Dendritic cell treated with granulocyte-macrophage colony-stimulating factor and Interleukin-4, amounts not matched to agents 40 ng/mL and 50 ng/mL, for 4 days (primary cell): Measurements from ENCODE around the gene NKD2.

Experiments used
- H3K27ac Mint-ChIP-seq: one replicate; pipeline ENCODE4 v1.8.0; 2022; ENCODE audit warnings: mild to moderate bottlenecking, mixed read lengths
- H3K27me3 Mint-ChIP-seq: one replicate; pipeline ENCODE4 v1.8.0; 2022; ENCODE audit warnings: mild to moderate bottlenecking, mixed read lengths
- H3K36me3 Mint-ChIP-seq: one replicate; pipeline ENCODE4 v1.8.0; 2022; ENCODE audit warnings: low read depth, mixed read lengths
- H3K4me1 Mint-ChIP-seq: one replicate; pipeline ENCODE4 v1.8.0; 2022; ENCODE audit warnings: low read depth, mixed read lengths
- H3K4me3 Mint-ChIP-seq: one replicate; pipeline ENCODE4 v1.8.0; 2022; ENCODE audit warnings: mild to moderate bottlenecking, moderate library complexity, mixed read lengths
- H3K9me3 Mint-ChIP-seq: one replicate; pipeline ENCODE4 v1.8.0; 2022; ENCODE audit warnings: mixed read lengths
- intact Hi-C: fragments of 100-400 bp; cut with micrococcal nuclease; formaldehyde crosslinking; loops from one replicate; pipeline ENCODE4 v1.15.0; 2022

The NKD2 gene

GRCh38 chr5:984774-985173 lies 23.8 kb upstream of the NKD2 start:
- H3K27ac Mint-ChIP-seq: no peak overlapping the region
- no peaks in the 10 kb centered on the region for H3K36me3 Mint-ChIP-seq
- intact Hi-C loops: no loop called here
- peaks cover 31% of the 10 kb centered on the region for H3K27me3 Mint-ChIP-seq
- peaks cover 30% of the 10 kb centered on the region for H3K9me3 Mint-ChIP-seq
- peaks cover 3% of the 10 kb centered on the region for H3K4me1 Mint-ChIP-seq
- H3K4me3 Mint-ChIP-seq: no peak overlapping the region

DNA sequence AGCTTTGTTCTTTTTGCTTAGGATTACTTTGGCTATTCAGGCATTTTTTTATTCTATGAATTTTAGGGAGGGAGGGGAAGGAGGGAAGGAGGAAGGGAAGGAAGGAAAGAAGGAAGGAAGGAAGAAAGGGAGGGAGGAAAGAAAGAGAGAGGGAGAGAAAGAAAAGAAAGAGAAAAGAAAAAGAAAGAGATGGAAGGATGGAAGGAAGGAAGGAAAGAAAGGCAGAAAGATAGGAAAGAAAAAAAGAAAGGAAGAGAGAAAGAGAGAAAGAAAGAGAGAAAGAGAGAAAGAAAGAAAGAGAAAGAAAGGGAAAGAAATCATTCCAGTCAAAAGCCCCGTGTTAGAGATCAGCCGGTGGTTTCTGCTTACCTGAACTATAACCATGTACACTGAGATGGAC lies 20.8 kb upstream of the NKD2 start:
- intact Hi-C loops: no loop called here
- Mint-ChIP-seq H3K9me3 (peaks cover 30% of the 10 kb centered on the region), H3K4me3 (no peak overlapping the region), H3K27me3 (peaks cover 47% of the 10 kb centered on the region), H3K27ac (no peak overlapping the region), H3K4me1 (peaks cover 13% of the 10 kb centered on the region), H3K36me3 (no peaks in the 10 kb centered on the region)

DNA sequence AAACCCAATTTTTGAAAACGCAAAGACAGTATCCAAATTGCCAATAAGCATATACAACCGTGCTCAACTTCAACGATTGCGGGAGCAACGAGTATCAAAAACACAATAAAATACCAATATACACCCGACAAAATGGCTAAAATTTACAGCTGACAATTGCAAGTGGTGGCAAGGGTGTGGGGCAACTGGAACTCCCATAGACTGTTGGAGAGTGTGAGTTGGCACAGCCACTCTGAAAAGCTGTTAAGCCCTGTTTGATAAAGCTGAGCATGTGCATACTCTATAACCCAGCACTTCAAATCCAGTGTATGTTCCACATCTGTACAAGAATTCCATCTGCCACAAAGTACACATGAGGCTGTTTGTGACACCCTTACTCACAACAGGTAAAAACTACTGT lies 20.3 kb upstream of the NKD2 start:
- Mint-ChIP-seq H3K27me3 (peaks cover 51% of the 10 kb centered on the region), H3K4me1 (peaks cover 13% of the 10 kb centered on the region), H3K36me3 (no peaks in the 10 kb centered on the region), H3K27ac (no peak overlapping the region), H3K9me3 (peaks cover 30% of the 10 kb centered on the region), H3K4me3 (no peak overlapping the region)
- intact Hi-C loops: no loop called here

DNA sequence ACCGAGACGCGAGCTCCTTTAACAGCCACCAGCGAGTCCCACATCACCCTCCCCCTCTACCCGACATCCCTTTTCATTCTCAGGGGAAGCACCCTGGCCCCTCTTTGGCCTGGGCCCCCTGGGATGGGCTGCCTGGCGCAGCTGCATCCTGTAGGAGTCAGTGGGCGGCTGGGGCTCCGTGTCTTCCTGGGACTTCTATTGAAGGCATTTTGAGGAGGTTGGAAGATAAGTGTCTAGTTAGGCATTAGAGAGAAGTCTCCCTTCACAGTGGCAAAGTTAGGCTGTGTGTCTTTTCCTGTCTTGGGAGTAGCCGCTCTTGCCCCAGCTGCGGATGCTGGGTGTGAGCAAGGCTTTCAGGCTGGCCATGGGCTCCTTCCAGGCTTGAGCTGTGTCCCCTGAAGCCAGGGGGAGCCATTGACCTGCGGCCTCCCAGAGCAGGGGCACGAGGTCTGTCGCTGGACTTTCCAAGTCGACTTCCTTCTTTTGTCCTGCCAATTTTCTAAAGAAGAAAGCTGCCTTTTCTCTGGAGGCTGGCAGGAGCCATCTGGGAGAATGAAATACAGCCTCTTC lies 18.6 kb upstream of the NKD2 start:
- Mint-ChIP-seq H3K27ac (peak overlapping the region; percentile 83), H3K4me1 (peaks cover 13% of the 10 kb centered on the region), H3K36me3 (no peaks in the 10 kb centered on the region), H3K27me3 (peaks cover 51% of the 10 kb centered on the region), H3K4me3 (peak overlapping the region; percentile 37), H3K9me3 (peaks cover 22% of the 10 kb centered on the region)
- intact Hi-C loops: loop anchor here (1.0 to 10.0 kb wide), 2 partner anchors 115 to 148 kb away; no protein-coding TSS in a partner anchor

DNA sequence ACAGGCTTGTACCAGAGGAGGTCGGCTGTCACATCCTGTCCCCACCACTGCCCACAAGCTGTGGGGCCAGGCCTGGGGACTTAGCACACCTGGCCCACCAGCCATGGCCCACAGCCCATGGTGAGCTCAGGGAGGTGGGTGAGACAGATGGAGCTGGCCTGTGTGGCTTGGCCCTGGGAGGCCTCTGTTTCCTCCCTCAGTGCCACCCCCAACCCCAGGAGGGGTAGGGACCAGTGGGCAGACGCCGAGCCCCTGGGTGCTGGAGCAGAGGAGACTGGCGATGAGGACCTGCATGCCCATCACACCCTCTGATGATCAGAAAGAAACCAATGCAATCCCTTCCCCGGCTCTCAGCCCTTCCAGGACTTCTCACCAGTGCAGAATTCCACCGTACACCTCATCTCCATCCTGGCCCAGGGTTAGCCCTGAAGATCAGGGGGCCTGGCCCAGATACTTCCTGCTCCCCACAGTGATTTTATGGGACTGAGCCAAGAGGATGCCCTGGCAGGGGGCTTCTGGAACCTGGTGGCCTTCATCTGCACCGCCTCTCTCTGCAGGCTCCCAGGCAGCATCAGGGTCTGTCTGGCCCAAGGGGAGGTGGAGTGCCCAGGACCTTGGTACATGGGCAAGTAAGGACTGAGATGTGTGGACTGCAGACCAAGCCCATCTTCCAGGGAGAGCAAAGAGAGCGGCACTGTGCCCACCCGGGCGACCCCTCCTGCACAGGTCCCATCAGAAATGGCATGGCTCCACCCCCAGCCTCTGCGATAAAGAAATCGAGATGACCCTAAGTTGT lies 16.9 kb upstream of the NKD2 start:
- Mint-ChIP-seq H3K36me3 (no peaks in the 10 kb centered on the region), H3K9me3 (peaks cover 10% of the 10 kb centered on the region), H3K27me3 (peaks cover 53% of the 10 kb centered on the region), H3K27ac (peak overlapping the region; percentile 37), H3K4me3 (no peak overlapping the region), H3K4me1 (peaks cover 13% of the 10 kb centered on the region)
- intact Hi-C loops: loop anchor here (10.0 kb wide), 1 partner anchor 113 kb away; no protein-coding TSS in a partner anchor

DNA sequence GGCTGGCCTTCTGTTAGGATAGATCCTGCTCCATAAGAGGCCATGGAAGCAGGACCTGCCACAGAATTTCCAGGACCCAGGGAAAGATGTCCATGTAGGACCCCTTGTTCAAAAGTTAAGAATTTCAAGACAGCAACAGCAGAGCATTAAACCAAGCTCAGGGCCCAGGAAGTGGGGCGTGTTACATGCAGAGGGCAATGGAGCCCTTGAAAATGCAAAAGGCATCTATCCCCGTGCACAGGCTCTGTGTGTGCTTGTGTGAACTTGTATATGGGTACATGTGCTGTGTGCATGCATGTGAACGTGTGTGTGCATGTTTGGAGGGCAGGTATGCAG lies 14.4 kb upstream of the NKD2 start:
- Mint-ChIP-seq H3K27me3 (peaks cover 56% of the 10 kb centered on the region), H3K9me3 (no peaks in the 10 kb centered on the region), H3K4me3 (no peak overlapping the region), H3K4me1 (peaks cover 20% of the 10 kb centered on the region), H3K27ac (no peak overlapping the region), H3K36me3 (no peaks in the 10 kb centered on the region)
- intact Hi-C loops: loop anchor here (10.0 kb wide), 1 partner anchor 111 kb away; no protein-coding TSS in a partner anchor

DNA sequence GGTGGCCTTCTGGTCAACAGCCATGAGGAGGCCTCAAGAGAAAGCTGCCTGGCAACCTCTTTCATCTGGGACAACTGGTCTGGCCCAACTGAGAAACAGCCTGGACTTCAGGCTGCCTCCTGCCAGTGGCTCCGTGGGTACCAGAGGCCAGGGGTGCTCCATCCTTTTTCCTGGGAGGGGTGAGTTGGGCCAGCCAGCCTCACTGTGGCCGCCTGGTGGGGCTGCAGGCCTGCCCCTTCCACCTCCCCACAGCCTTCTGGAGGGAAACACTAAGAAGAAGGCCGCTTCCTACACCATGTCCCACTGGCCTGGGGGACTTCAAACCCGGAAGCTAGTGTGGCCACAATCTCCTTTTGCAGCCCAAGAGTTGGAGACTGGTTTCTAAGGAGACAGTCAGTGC lies 13.8 kb upstream of the NKD2 start:
- intact Hi-C loops: loop anchor here (10.0 kb wide), 1 partner anchor 110 kb away; no protein-coding TSS in a partner anchor
- Mint-ChIP-seq H3K27me3 (peaks cover 55% of the 10 kb centered on the region), H3K4me1 (peaks cover 17% of the 10 kb centered on the region), H3K36me3 (no peaks in the 10 kb centered on the region), H3K9me3 (no peaks in the 10 kb centered on the region), H3K27ac (no peak overlapping the region), H3K4me3 (no peak overlapping the region)

GRCh38 chr5:995318-995717 lies 13.3 kb upstream of the NKD2 start:
- intact Hi-C loops: loop anchor here (10.0 kb wide), 1 partner anchor 109 kb away; no protein-coding TSS in a partner anchor
- Mint-ChIP-seq H3K27me3 (peaks cover 59% of the 10 kb centered on the region), H3K36me3 (no peaks in the 10 kb centered on the region), H3K4me3 (no peak overlapping the region), H3K27ac (no peak overlapping the region), H3K4me1 (peaks cover 12% of the 10 kb centered on the region), H3K9me3 (no peaks in the 10 kb centered on the region)

GRCh38 chr5:997001-997474 lies 11.6 kb upstream of the NKD2 start:
- Mint-ChIP-seq H3K27me3 (peaks cover 57% of the 10 kb centered on the region), H3K27ac (peak overlapping the region; percentile 48), H3K36me3 (no peaks in the 10 kb centered on the region), H3K4me3 (peak overlapping the region; percentile 30), H3K4me1 (peaks cover 7% of the 10 kb centered on the region), H3K9me3 (no peaks in the 10 kb centered on the region)
- intact Hi-C loops: loop anchor here (10.0 kb wide), 1 partner anchor 108 kb away; no protein-coding TSS in a partner anchor

GRCh38 chr5:997711-998110 lies 10.9 kb upstream of the NKD2 start:
- H3K27ac Mint-ChIP-seq: no peak overlapping the region
- no peaks in the 10 kb centered on the region for H3K9me3 Mint-ChIP-seq
- no peak overlapping the region for H3K4me3 Mint-ChIP-seq
- peaks cover 7% of the 10 kb centered on the region for H3K4me1 Mint-ChIP-seq
- H3K27me3 Mint-ChIP-seq: peaks cover 56% of the 10 kb centered on the region
- intact Hi-C loops: loop anchor here (10.0 kb wide), 1 partner anchor 107 kb away; no protein-coding TSS in a partner anchor
- no peaks in the 10 kb centered on the region for H3K36me3 Mint-ChIP-seq

DNA sequence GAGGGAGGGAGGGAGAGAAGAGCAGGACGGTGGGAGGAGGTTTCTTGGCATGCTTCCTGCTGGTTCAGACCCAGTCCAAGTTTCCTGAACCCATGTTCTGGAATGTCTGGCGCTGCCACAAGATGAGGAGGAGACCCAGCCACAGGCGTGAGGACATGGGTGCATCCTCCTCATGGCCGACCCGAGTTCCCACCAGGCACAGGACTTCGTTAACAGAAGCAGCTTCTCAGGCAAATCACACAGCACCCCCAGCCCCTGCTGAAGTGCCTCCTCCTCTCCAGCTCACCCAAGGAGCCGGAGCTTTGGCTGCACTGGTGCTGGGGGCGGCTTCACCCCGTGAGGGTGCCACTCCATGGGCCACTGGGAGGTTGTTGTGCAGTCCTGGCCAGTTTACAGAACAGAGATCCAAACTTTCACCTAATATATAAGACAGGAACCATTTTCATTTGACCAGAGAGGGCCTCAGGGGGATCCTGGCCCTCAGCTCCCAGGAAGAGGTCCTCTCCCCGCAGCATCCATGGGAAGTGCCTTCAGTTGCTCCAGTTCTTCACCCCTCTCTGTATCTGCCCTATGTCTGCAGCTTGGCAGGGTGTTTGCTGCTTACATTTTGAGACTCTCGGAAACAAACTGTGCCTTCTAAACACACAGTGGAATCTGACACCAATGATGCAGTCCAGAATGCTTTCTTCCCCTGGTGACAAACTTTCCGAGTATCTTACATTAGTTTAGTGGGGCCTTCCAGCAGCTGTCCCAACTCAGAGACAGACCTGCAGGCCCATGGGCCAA lies 10.2 kb upstream of the NKD2 start:
- intact Hi-C loops: loop anchor here (10.0 kb wide), 1 partner anchor 106 kb away; no protein-coding TSS in a partner anchor
- H3K4me3 Mint-ChIP-seq: no peak overlapping the region
- peaks cover 58% of the 10 kb centered on the region for H3K27me3 Mint-ChIP-seq
- peaks cover 8% of the 10 kb centered on the region for H3K4me1 Mint-ChIP-seq
- H3K9me3 Mint-ChIP-seq: no peaks in the 10 kb centered on the region
- H3K27ac Mint-ChIP-seq: no peak overlapping the region
- no peaks in the 10 kb centered on the region for H3K36me3 Mint-ChIP-seq

DNA sequence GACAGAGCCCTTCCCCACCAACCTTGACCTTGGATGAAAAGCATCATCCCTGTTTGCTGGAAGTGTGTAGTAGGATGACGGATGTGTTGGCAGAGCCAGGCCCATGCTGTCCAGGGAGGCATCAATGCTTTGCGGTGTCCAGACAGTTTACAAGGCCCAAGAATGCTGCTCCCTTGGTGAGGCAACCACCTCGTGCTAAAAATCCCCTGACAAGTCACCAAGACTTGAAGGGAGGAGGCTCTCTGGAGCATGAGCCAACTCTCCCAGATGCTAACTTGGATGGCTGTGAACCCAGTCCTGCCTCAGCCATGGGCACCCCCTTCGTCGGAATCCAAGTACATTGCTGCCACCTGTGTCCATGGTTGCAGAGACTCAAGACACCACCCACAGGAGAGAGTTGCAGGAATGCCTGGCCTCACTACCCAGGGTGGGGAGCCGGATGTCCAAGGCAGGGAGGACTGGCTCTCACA lies 9.5 kb upstream of the NKD2 start:
- Mint-ChIP-seq H3K4me1 (peaks cover 12% of the 10 kb centered on the region), H3K36me3 (no peaks in the 10 kb centered on the region), H3K27me3 (peaks cover 58% of the 10 kb centered on the region), H3K27ac (no peak overlapping the region), H3K4me3 (no peak overlapping the region), H3K9me3 (no peaks in the 10 kb centered on the region)
- intact Hi-C loops: loop anchor here (10.0 kb wide), 1 partner anchor 106 kb away; no protein-coding TSS in a partner anchor

DNA sequence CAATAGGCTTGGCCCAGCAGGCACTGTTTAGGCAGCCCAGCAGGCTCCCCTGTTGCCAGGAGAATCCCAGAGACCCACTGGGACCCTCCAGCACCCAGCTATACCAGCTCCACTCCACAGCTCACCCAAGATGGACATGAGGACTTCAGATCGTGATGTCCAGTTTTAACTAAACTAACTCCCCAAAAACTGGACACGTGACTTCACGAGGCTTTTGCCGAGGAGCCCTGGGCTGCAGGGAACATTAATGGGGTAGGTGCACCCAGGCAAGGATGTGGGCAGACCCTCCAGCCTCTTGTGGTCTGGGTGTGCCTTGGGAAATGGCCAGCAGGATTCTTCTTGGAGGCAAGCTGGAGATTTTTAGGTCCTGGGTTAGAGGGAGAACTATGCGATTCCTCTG lies 8.9 kb upstream of the NKD2 start:
- Mint-ChIP-seq H3K9me3 (no peaks in the 10 kb centered on the region), H3K36me3 (no peaks in the 10 kb centered on the region), H3K27me3 (peaks cover 63% of the 10 kb centered on the region), H3K27ac (no peak overlapping the region), H3K4me3 (no peak overlapping the region), H3K4me1 (peaks cover 18% of the 10 kb centered on the region)
- intact Hi-C loops: loop anchor here (10.0 kb wide), 1 partner anchor 105 kb away; no protein-coding TSS in a partner anchor
